H1 (cell line): ENCODE measurements around the gene PTPA.

Experiments used
- ASH2L ChIP-seq: fragments of 200-600, 300-600 bp; sonication (generic); IDR thresholded peaks from one replicate; pipeline ENCODE4 v1.7.1; 2017; ENCODE audit warnings: low read length
- CHD7 ChIP-seq: fragments of 300-600 bp; sonication (generic); IDR thresholded peaks from 2 replicates; pipeline ENCODE4 v1.7.1; 2012; ENCODE audit warnings: low read length, moderate library complexity, mild to moderate bottlenecking, inconsistent platforms; ENCODE audit not compliant: insufficient replicate concordance
- CTCF ChIP-seq, 3 experiments: IDR thresholded peaks; 1 replicate in 2 of 3; 2 replicates in 1 of 3; pipeline versions ENCODE4 v1.5.1 to v1.6.1; 2011; ENCODE audit warnings: low read length in 3 of 3, mild to moderate bottlenecking in 3 of 3, inconsistent platforms in 2 of 3, low read depth in 1 of 3, moderate library complexity in 1 of 3; ENCODE audit not compliant: insufficient read depth in 1 of 3; ENCODE audit errors: control extremely low read depth in 1 of 3
- MAFK ChIP-seq: IDR thresholded peaks from 2 replicates; pipeline ENCODE4 v1.6.1; 2012; ENCODE audit warnings: low read depth, mild to moderate bottlenecking, improper control_type of control experiment, low read length
- MAX ChIP-seq: IDR thresholded peaks from 2 replicates; pipeline ENCODE4 v1.6.1; 2012; ENCODE audit warnings: inconsistent platforms
- NANOG ChIP-seq: IDR thresholded peaks from 2 replicates; pipeline ENCODE4 v1.6.1; 2011; ENCODE audit warnings: low read length, low read depth, mild to moderate bottlenecking, inconsistent platforms; ENCODE audit not compliant: insufficient read depth, poor library complexity, severe bottlenecking
- POLR2A ChIP-seq, 2 experiments: IDR thresholded peaks; 1 replicate in 1 of 2; 2 replicates in 1 of 2; pipeline ENCODE4 v1.6.1; 2011; ENCODE audit warnings: low read depth in 2 of 2, low read length in 2 of 2, mild to moderate bottlenecking in 2 of 2; ENCODE audit errors: control extremely low read depth in 1 of 2
- POLR2AphosphoS5 ChIP-seq: IDR thresholded peaks from 2 replicates; pipeline ENCODE4 v1.6.1; 2011; ENCODE audit warnings: low read depth, low read length
- RAD21 ChIP-seq, 2 experiments: IDR thresholded peaks in 1 of 2; conservative IDR thresholded peaks in 1 of 2; 2 replicates each; pipeline ENCODE4 v1.6.1; 2011; ENCODE audit warnings: low read depth in 2 of 2, low read length in 2 of 2, improper control_type of control experiment in 1 of 2, inconsistent platforms in 1 of 2, mild to moderate bottlenecking in 1 of 2, moderate library complexity in 1 of 2
- SIN3A ChIP-seq, 2 experiments: IDR thresholded peaks in 1 of 2; conservative IDR thresholded peaks in 1 of 2; 2 replicates each; pipeline ENCODE4 v1.6.1; 2011 to 2012; ENCODE audit warnings: low read length in 2 of 2, improper control_type of control experiment in 1 of 2, low read depth in 1 of 2, mild to moderate bottlenecking in 1 of 2
- TCF12 ChIP-seq: IDR thresholded peaks from 2 replicates; pipeline ENCODE4 v1.6.1; 2011; ENCODE audit warnings: low read depth, mild to moderate bottlenecking, low read length
- USF2 ChIP-seq: IDR thresholded peaks from 2 replicates; pipeline ENCODE4 v1.6.1; 2011; ENCODE audit warnings: low read length, improper control_type of control experiment

- TF ChIP-seq SIN3A (conservative IDR thresholded peaks at IDR 0.05 in 1 of 2, IDR thresholded peaks at IDR 0.05 in 1 of 2; ENCODE audit: low read depth in 1 of 2, low read length in 2 of 2) (no peak), POLR2A (IDR thresholded peaks at IDR 0.05; ENCODE audit: control extremely low read depth in 1 of 2, low read depth in 2 of 2, low read length in 2 of 2) (no peak), CTCF (IDR thresholded peaks at IDR 0.05; ENCODE audit: control extremely low read depth in 1 of 3, insufficient read depth in 1 of 3, low read depth in 1 of 3, low read length in 3 of 3) (no peak), MAX (no peak), TCF12 (no peak), RAD21 (IDR thresholded peaks at IDR 0.05 in 1 of 2, conservative IDR thresholded peaks at IDR 0.05 in 1 of 2; ENCODE audit: low read depth in 2 of 2, low read length in 2 of 2) (no peak), USF2 (no peak), CHD7 (no peak), POLR2AphosphoS5 (no peak), NANOG (no peak), MAFK (no peak), ASH2L (no peak)
Observed at GRCh38 chr9:129171993-129172751, 61.0 kb downstream of the PTPA start.
